Cardiac muscle cell (in vitro differentiated cells and primary cell): ENCODE data around the gene LDAF1. TPM values are rescaled to one million over a fixed set of nuclear protein-coding genes. Genes with fewer than 3 reads are reported as not detected.
A peak's percentile ranks its signal among the peaks of the same experiment; 100 is the strongest.
"Not testable (repeated sequence)": the region's sequence is repeated elsewhere in the genome, so short reads cannot be mapped to it uniquely, and the experiment has no call there.

Experiments used
- DNase-seq, 2 donors: peaks; one replicate each; pipeline versions ENCODE4 v3.0.0 to v3.0.0-alpha.2; 2010 to 2017; ENCODE audit warnings: low read depth in 1 of 2, low spot score in 1 of 2
- H3K27ac ChIP-seq: fragments of 200-600 bp; sonication (generic); 2 replicates; pipeline ENCODE4 v1.5.1; 2016
- H3K27me3 ChIP-seq: fragments of 200-600 bp; sonication (generic); 2 replicates; pipeline ENCODE4 v1.6.0; 2016; ENCODE audit warnings: control low read depth
- H3K36me3 ChIP-seq: fragments of 200-600 bp; sonication (generic); 2 replicates; pipeline ENCODE4 v1.5.1; 2016; ENCODE audit warnings: control low read depth
- H3K4me1 ChIP-seq: fragments of 200-600 bp; sonication (generic); 2 replicates; pipeline ENCODE4 v1.8.1; 2017; ENCODE audit warnings: low read depth, mild to moderate bottlenecking, mixed run types
- H3K4me3 ChIP-seq: fragments of 200-600 bp; sonication (generic); 2 replicates; pipeline ENCODE4 v1.5.1; 2016; ENCODE audit warnings: mild to moderate bottlenecking
- H3K9me3 ChIP-seq: fragments of 200-600 bp; sonication (generic); 2 replicates; pipeline ENCODE4 v1.5.1; 2017; ENCODE audit warnings: low read depth, mild to moderate bottlenecking, control low read depth
- polyA plus RNA-seq: library from polyadenylated mRNA; unstranded; fragments of >200 nt; fragmentation: Nextera tagmentation; extraction: Ambion mirVana; gene quantifications from 2 replicates; pipeline ENCODE4 v1.2.1, GENCODE V29; 2016
- total RNA-seq: library from RNA; depleted of rRNA; stranded (reverse); fragments of >200 nt; gene quantifications from 2 replicates; pipeline ENCODE4 v1.2.3, GENCODE V29; 2016
- TF ChIP-seq, protein P1 (sequence below): IDR thresholded peaks from 2 replicates; pipeline ENCODE4 v1.5.1; 2012; ENCODE audit warnings: low read depth, mild to moderate bottlenecking, low read length

The LDAF1 gene
- 17.1 and 20.7 TPM in 2 replicates for total RNA-seq
- 14.3 and 35.8 TPM in 2 replicates for polyA plus RNA-seq

DNA sequence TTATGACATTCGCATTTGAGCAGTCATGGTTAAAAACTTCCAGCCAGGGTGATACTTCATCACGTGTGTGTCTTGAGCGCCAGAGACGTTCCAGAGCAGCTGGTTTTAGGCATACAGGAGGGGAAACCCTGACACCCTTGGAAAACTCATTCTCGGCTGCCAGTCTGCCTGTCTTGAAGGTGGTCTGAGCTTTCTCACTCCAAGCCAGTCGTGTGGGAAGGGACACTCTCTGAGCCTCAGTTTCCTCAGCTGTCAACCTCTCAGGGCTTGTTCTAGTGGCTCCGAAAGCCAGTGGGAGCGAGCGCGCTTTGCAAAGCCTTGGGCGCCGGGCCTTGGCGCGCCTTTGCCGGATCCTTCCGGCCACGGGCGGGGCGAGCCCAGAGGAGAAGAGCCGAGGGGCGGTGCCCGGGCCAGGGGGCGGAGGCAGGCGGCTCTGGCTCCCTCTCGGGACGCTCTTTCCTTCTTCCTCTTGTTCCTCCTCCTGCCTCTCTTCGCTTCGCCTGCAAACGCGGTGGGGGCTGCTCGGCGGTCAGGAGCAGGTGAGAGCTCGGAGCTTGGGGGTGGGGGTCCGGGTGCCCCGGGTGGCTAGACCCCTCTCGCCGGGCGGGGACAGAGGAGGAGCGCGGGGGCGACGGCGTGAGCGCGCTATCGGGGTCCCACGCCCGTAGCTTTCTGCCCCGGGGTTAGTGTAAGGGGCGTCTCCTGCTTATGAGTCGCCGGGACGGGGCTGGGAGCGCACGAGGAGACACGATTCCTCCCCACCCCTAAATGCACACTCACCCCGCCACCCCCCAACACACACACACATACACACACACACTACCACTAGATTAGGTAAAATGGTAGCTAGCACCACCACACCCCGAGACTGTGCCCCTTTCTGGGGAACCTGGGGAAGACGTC lies at the start of gene LDAF1:
LDAF1 (plus strand) TSS at position 467 of the 903 bp plus-strand sequence. CDS start 2,509 bp downstream, outside the sequence.
- peak; percentile 83 to 90 for DNase-seq
- no peak within 1 kb of the TSS for H3K27ac ChIP-seq
- TF ChIP-seq, protein P1, sequence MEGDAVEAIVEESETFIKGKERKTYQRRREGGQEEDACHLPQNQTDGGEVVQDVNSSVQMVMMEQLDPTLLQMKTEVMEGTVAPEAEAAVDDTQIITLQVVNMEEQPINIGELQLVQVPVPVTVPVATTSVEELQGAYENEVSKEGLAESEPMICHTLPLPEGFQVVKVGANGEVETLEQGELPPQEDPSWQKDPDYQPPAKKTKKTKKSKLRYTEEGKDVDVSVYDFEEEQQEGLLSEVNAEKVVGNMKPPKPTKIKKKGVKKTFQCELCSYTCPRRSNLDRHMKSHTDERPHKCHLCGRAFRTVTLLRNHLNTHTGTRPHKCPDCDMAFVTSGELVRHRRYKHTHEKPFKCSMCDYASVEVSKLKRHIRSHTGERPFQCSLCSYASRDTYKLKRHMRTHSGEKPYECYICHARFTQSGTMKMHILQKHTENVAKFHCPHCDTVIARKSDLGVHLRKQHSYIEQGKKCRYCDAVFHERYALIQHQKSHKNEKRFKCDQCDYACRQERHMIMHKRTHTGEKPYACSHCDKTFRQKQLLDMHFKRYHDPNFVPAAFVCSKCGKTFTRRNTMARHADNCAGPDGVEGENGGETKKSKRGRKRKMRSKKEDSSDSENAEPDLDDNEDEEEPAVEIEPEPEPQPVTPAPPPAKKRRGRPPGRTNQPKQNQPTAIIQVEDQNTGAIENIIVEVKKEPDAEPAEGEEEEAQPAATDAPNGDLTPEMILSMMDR, result no peak

DNA sequence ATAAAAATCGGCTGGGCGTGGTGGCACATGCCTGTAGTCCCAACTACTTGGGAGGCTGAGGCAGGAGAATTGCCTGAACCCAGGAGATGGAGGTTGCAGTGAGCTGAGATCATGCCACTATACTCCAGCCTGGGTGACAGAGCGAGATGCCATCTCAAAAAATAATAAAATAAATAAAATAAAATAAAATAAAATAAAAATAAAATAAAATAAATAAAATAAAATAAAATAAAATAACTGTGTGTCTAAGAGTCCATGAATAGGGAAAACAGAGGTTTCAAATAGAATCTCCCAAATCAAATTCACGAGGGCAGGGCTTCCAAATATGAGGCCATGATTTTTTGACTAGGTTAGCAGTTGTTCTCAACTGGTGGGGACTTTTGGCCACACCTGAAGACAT lies 42.9 kb upstream of the LDAF1 start:
- not testable (repeated sequence) for H3K27ac ChIP-seq, H3K4me3 ChIP-seq, H3K9me3 ChIP-seq, DNase-seq, H3K4me1 ChIP-seq, H3K27me3 ChIP-seq, H3K36me3 ChIP-seq

More for the DNA sequence above, at the start of gene LDAF1:
- Histone ChIP-seq H3K9me3 (no peaks in the 10 kb centered on the region), H3K27me3 (no peaks in the 10 kb centered on the region), H3K4me3 (peak within 1 kb of the TSS; percentile 70), H3K36me3 (no peaks in the 10 kb centered on the region), H3K4me1 (peaks cover 4% of the 10 kb centered on the region)

DNA sequence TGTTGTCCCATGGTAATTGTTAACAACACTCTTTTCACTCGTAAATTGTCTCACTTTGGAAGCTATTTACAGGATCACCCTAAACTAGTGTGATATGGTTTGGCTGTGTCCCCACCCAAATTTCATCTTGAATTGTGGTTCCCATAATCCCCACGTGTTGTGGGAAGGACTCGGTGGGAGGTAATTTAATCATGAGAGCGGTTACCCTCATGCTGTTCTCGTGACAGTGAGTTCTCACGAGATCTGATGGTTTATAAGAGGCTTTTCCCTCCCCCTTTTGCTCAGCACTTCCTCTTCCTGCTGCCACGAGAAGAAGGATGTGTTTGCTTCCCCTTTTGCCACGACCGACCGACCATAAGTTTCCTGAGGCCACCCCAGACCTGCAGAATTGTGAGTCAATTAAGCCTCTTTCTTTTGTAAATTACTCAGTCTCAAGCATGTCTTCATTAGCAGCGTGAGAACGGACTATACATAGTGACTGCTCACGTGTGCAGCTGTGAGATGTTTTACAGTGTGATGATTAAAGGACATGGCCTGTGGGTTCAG lies 42.3 kb upstream of the LDAF1 start:
- H3K27ac ChIP-seq, result no peak overlapping the region

DNA sequence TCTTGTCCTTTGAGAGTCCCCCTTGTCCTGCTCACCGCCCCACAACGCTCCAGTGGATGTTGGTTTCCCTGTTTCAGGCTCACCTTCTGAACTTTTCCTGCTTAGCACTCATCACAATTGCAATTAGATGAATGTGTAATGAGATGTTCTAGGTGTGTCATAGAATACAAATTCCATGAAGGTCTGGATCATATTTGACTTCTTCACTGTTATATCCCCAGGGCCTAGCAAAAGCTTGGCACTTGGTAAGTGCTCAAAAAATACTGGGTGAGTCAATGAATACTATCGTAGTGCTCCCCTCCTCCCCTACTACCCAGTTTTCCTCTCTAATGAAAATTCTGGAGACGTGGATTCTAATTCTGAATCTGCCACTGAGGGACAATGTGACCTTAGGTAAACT lies 40.9 kb upstream of the LDAF1 start:
- Histone ChIP-seq H3K27me3 (no peaks in the 10 kb centered on the region), H3K4me1 (no peaks in the 10 kb centered on the region), H3K27ac (no peak overlapping the region), H3K36me3 (no peaks in the 10 kb centered on the region), H3K4me3 (no peak overlapping the region), H3K9me3 (no peaks in the 10 kb centered on the region)
- DNase-seq, result no peak
- TF ChIP-seq, protein P1, result no peak

More for the DNA sequence above, 42.3 kb upstream of the LDAF1 start:
- peak in 1 of 2 donors; percentile 45 for DNase-seq
- Histone ChIP-seq H3K4me1 (no peaks in the 10 kb centered on the region), H3K36me3 (no peaks in the 10 kb centered on the region), H3K9me3 (no peaks in the 10 kb centered on the region), H3K27me3 (no peaks in the 10 kb centered on the region), H3K4me3 (no peak overlapping the region)
- TF ChIP-seq, protein P1, result no peak

DNA sequence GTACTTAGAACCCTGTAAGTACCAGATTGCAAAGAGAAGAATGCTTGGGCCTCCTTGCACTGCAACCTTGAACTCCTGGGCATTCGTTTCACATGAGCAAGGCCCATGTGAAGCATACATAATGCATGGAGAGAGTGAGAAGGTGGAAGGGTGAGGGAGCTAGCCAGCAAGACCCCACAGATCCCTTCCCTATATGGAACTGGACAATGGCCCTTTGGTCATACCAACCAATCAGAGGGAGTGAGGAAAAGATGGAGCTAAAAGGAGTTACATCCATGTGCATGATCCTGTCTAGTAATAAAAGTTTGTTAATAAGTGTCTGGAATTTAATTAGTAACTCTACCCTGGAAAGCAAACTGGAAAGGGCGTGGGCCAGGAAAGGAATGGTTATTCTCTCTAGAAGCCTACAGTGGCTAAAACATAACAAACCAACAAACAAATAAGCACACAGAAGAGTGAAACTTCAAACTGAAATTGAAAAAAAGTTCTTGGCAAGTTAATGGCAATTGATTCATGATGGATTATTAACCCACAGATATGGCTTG lies 37.4 kb upstream of the LDAF1 start:
- DNase-seq, result no peak
- H3K4me3 ChIP-seq, result no peak overlapping the region
- H3K27ac ChIP-seq, result no peak overlapping the region
- TF ChIP-seq, protein P1, result no peak
- no peaks in the 10 kb centered on the region for H3K4me1 ChIP-seq
- H3K36me3 ChIP-seq, result no peaks in the 10 kb centered on the region
- H3K9me3 ChIP-seq, result no peaks in the 10 kb centered on the region
- no peaks in the 10 kb centered on the region for H3K27me3 ChIP-seq

DNA sequence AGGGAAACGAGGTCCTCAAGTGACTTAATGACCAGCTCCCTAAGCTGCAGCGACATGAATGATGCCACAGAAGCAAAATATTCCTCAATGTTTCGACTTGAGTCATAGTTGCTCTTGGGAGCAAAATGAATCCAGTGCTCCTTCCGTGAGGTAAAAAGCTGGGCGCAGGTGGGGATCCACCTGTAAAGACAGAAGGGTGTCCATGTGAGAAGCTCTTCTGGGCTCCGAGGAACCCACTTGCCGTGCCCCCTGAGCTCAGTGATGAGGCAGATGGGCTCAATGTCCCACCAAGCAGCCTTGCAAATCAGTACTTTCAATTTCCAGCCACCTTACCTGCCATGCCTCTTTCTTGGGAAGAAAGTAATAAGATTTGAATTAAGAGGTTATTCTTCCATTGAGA lies 33.3 kb upstream of the LDAF1 start:
- H3K27ac ChIP-seq, result no peak overlapping the region
- H3K4me3 ChIP-seq, result no peak overlapping the region
- no peak for DNase-seq
- TF ChIP-seq, protein P1, result no peak
- H3K9me3 ChIP-seq, result no peaks in the 10 kb centered on the region
- no peaks in the 10 kb centered on the region for H3K36me3 ChIP-seq
- H3K4me1 ChIP-seq, result no peaks in the 10 kb centered on the region
- no peaks in the 10 kb centered on the region for H3K27me3 ChIP-seq
